Hematopoietic multipotent progenitor cell (in vitro differentiated cells): ENCODE measurements around the gene SLC7A4. TPM values are rescaled to one million over a fixed set of nuclear protein-coding genes. Genes with fewer than 3 reads are reported as not detected.

ENCODE experiments used
- DNase-seq, 3 donors: peaks; one replicate each; pipeline ENCODE4 v3.0.0-alpha.2; 2011 to 2015; ENCODE audit warnings: low read depth in 2 of 3, low spot score in 2 of 3
- total RNA-seq: library from RNA; depleted of rRNA; stranded (reverse); fragments of >200 nt; gene quantifications from one replicate; pipeline ENCODE4 v1.2.3, GENCODE V29; 2012

The SLC7A4 gene
- total RNA-seq, 1 donor: 0.81 TPM

DNA sequence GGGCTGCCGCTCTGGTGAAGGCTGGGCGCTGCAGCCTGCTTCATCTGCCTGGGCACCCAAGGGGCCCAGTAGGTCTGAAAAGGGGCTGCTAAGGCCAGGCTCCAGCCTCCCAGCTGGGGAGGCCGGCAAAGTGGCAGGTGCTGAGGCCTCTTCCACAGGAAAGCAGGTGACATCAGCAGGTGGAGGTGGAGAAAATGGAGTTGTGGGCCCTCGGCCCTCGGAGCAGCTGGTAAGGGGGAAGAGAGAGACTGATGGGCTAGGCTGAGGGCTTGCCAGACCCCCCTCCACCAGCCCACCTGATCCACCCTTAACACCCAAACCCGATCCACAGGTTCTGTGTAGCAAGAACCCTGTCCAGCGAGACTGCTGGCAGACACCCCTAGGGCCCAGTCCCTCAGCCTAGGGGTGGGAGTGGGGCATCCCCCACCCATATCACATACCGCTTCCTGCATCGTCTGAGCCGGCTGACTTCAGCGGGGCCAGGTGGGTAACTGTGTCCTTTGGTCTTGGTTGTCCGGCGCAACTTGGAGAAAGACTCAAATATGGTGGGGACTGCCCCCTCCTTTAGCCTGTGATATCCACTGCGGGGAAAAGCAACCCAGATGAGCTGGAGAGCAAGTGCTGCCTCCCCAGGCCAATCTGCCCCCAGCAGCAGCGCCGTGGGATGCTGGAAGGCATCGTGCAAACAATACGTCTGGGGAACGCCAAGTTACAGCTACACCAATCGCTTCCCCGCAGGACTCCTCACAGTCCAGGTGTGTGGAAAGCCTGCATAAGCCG is 32.0 kb downstream of the SLC7A4 start:
- no peak for DNase-seq

DNA sequence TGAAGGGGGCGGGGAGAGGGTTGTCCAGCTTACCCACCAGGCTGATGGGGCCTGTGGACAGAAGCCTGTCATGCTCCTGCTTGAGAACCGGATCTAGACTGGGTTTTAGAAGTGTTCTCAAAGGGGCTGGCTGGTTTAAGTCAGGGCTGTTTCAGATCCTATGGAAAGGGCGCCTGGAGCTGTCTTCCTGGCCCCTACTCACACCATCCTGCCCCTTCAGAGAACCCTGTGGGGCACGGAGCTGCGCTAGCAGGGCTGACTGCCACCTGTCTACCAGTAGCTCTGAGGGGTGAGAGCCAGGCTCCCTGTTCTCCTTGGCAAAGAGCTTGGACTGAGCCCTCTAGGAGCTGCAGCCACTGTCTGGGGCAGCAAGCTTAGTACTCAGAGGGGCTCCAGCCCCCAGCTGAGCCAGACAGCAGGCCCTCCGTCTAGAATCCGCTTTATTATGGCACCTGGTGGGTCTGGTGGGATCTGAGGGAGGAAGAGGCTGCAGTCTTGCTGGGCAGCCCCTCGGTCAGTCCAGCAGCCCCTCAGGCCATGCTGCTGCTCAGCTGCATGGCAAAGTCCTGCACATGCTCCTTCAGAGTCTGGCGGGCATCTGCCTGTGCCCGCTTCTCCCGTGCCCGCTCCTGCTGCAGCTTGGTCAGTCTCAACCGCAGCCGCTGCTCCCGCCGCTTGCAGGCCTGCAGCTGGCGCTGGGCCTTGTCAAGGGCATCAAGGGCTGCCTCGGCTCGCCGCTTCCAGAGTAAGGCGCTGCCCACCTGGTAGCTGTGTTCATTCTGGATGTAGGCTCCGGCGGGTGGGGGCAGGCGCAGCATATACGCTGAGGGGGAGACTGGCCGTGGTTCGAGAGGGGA is 32.8 kb downstream of the SLC7A4 start:
- no peak for DNase-seq

DNA sequence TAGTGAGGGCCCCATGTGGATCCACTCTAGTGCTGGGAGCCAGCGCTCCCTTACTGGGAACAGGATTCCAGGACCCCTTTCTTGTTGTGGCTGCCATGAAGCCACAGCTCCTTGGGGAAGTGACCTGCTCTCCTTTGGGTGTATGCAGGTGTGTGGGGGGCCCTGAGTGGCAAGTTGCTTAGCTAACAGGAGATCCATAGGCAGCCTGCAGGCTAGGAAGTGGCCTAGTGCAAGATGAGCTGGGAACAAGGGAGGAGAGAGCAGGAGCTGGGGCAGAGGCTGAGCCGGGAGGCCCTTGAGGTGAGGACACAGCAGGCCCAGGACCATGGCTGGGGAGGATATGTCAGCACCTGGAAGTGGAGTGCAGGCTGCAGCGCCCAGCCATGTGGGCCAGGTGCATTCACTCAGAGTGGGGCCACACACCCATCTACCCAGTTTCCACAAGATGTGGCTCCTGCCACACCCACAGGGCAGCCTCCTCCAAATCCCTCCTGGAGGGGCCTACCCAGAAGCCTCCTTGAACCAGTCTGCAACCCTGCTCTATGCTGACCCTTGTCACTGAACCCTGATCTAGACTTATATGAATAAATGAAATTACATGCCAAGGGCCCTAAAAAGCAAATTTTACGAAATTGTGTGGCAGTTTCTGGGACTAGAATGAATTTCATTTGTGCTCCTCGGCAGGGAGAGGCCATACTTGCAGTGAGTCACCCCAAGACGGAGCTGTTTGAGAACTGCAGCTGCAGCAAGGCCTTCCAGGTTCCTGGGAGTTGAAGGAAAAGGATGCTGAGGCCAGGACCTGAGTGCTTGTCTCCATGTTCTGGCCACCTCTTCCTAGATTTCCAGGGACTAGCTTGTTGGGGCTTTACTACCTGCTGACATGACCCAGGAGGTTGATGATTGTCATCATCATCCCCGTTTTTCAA is 33.7 kb downstream of the SLC7A4 start:
- DNase-seq: no peak

DNA sequence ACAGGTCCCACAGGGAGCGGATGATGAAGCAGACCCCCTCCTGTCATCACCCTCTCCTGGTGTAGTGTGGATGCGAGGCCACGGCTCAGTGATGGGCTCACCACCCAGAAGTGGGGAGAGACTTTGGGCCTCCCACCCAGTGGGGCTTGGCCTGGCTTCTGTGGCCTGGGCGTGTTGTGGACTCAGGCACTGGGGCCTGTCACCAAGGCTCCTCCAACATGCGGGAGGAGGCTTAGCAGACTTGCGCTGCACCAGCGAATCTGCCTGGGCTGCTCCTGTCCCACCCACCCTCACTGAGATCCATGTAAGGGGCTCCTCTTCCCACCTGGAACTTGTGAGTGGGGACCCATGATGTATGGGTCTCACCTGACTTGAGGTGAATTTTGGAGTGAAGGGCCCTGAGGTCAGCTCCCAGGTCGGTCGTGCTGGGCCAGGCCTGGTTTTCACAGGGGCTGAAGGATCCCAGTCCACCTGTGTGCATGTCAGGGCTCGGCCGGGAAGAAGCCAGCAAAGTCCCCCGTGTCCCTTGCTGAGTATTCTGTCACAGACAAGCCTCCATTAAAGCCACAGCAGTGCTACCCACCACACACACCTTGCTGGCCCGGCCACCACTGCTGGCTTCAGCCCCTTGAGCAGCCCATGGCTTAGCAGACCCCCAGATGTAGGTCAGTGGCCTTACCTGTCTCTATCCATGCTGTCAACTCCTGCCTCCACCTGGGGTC is 34.7 kb downstream of the SLC7A4 start:
- no peak for DNase-seq

DNA sequence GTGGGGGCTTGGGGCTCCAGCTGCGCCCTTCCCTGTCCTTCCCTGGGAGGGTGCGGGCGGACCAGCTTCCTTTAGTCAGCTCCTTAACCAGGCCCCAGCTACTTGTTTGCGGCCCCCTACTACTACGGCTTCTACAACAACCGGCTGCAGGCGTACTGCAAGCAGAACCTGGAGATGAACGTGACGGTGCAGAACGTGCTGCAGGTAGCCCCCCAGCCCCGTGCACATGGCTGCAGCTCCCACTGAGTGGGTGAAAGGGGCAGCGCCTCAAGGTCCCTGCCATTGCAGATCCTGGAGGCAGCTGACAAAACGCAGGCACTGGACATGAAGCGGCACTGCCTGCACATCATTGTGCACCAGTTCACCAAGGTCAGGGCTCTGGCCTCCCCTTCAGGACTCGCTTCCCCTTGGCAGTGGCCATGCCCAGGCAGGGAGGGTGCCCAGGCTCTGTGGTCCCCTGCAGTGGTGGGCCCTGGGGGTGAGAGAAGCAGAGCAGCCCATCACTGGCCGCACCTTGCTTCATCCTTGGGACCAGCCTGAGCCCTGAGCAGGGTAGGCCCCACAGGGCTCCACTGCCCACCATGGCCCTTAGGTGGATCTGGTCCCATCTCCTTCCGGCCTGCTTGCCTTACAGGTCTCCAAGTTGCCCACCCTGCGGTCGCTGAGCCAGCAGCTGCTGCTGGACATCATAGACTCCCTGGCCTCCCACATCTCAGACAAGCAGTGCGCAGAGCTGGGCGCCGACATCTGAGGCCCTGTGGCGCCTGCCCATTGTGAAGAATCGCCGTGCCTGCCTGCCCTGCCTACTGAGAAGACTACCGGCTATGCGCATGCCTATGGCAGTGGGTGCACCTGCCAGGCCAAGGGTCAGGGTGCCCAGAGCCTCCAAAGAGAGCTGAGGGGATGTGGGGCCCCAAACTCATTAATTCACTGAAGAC is 35.5 kb downstream of the SLC7A4 start:
- DNase-seq: no peak

DNA sequence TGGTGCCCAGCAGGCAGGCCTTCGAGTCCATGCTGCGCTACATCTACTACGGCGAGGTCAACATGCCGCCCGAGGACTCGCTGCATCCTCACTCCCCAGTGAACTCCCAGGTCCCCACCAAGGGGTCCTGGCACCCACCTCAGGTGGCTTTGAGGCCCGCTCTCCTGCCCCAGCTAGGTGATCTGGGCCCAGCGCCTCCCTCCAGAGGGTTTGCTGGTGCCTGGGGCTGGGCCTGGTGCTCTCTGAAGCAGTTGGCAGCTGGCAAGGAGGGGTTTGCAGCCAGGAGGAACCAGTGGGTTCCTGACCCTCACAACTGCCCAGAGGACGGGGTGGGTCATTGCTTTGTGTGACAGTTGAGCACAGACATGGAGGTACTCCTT is 36.3 kb downstream of the SLC7A4 start:
- DNase-seq: no peak

DNA sequence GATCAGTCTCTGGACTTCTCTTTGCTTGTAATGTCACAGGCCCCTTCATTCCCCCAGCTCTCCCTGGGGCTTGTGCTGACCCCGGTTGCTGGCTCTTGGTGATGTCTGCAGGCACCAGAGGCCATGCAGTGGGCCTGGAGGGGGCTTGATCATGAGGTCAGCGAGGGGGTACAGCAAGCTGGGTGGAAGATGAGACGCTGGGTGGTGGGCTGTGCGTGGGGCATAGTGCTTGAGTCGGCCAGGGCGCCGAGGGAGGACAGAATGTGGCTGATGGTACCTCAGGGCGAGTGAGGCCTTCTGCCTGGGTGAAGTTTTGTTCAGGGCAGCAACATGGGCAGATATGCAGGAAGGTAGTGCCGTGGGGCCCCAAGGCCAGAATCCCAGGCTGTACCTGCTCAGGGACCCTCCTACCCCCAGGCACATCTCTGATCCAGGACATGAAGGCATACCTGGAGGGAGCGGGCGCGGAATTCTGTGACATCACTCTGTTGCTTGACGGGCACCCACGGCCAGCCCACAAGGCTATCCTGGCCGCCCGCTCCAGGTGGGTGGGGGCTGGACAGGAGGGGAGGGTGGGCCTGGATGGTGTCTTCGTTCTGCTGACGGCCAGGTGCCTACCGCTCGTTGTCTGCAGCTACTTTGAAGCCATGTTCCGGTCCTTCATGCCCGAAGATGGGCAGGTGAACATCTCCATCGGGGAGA is 36.9 kb downstream of the SLC7A4 start:
- no peak for DNase-seq

DNA sequence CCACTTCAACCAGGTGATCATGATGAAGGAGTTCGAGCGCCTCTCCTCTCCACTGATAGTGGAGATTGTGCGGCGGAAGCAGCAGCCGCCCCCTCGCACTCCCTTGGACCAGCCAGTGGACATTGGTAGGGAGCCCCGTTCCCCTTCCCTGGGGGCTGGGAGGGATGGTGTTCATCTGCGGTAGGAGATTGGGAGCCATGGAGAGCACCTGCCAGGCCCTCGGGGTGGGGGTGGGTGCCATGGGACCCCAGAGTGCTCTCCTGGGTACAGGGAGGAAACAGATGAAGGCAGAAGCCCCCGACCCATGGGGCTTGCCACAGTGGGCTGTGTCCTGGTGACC is 37.5 kb downstream of the SLC7A4 start:
- DNase-seq: no peak

DNA sequence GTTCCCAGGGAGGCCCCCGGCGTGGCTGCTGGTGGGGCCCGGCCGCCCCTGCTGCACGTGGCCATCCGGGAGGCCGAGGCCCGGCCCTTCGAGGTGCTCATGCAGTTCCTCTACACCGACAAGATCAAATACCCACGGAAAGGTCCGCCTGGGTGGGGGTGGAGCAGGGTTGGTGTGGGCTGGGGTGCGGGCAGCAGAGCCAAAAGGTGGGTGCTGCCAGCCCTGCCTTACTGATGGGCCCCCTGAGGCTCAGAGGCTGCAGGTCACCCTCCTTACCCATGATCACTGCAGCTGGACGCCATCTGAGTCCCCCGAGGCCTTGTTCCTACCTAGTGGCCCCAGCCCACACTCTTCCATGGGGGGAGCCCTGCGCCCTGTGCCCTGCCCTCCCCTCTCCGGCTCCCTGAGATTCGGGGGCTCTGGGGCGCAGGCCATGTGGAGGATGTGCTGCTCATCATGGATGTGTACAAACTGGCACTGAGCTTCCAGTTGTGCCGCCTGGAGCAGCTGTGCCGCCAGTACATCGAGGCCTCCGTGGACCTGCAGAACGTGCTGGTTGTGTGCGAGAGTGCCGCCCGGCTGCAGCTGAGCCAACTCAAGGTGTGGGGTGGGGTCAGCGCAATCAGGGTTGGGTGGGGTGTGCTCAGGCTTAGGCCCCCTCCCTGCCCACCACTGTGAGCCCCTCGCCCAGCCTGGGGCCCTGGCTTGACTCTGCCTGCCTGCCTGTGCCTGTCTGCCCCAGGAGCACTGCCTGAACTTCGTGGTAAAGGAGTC is 38.0 kb downstream of the SLC7A4 start:
- DNase-seq: no peak

DNA sequence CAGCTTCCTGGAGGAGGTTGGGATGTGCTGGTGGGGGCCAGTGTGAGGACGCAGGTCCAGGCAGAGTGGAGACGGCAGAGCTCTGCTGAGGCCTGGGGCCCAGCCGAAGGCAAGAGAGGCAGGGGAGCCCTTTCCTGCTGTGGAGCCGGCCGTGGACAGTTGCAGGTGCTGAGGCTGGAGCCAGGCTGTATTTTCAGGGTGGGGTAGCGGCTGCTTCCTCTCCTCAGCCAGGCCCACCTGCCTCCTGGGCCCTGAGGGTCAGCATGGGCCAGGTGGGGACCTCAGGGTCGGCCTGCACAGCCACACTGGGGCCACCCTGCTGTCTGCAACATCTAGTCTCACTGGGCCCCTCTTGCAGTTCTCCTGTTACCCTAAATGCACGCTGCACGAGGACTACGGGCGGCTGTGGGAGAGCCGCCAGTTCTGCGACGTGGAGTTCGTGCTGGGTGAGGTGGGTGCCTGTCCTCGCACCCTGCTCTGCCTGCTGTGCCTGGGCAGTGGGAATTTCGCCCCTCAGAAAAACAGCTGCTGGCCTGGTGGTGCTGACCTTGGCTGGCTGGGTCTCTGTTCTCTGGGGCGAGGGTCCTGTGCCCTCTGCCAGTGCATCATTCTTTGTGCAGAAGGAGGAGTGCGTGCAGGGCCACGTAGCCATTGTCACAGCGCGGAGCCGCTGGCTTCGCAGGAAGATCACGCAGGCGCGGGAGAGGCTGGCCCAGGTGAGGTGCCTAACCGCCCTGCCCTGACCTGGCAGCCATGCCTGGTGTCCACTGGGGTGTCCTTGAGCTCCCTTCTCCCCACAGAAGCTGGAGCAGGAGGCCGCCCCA is 38.8 kb downstream of the SLC7A4 start:
- DNase-seq: no peak

DNA sequence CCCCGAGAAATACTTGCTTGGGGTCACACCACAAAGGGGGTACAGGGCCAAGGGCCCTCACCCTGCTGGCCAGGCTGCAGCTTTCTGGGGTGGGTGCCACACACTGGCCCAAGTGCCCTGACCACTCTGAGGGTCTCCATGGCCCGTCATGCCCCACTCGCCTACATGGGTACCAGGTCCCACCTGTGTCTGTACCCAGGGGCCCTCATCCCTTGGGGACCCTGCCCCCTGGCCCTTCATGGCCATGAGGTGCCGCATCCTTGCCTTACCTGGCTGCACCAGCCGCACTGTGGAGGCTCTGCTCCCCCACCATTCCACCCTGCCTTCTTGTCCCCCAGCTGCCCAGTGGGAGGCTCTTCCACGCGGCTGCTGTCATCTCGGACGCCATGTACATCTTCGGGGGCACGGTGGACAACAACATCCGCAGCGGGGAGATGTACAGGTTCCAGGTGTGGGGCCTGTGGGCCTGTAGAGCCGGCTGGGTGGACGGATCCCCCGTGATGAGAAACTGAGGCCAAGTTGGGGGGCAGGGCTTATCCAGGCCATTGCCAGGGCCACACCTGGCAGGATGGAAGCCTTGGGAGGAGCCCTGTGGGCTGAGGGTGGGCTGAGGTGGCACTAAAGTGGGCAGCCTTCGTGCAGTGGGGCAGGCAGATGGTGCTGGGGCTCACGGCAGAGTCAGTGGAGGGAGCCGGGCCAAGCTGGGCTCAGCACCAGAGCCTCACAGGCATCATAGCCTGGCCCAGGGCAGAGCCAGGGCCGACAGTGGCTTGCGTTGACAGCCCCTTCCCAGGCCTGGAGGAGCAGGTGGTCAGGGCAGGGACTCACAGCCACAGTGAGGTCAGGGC is 39.7 kb downstream of the SLC7A4 start:
- no peak for DNase-seq

DNA sequence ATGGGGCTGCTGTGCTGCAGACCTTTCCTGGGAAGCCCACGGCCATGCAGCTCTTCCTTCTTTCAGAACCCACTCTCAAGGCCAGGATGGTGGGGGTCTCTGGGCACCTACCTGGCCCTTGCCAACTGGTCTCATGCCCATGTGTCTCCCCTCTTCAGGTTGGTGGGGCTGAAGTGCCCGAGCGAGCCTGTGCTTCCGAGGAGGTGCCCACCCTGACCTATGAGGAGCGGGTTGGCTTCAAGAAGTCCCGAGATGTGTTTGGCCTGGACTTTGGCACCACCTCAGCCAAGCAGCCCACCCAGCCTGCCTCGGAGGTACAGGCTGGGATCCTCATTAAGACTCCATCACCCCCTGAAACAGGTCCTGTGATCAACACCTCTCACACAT is 40.3 kb downstream of the SLC7A4 start:
- no peak for DNase-seq

DNA sequence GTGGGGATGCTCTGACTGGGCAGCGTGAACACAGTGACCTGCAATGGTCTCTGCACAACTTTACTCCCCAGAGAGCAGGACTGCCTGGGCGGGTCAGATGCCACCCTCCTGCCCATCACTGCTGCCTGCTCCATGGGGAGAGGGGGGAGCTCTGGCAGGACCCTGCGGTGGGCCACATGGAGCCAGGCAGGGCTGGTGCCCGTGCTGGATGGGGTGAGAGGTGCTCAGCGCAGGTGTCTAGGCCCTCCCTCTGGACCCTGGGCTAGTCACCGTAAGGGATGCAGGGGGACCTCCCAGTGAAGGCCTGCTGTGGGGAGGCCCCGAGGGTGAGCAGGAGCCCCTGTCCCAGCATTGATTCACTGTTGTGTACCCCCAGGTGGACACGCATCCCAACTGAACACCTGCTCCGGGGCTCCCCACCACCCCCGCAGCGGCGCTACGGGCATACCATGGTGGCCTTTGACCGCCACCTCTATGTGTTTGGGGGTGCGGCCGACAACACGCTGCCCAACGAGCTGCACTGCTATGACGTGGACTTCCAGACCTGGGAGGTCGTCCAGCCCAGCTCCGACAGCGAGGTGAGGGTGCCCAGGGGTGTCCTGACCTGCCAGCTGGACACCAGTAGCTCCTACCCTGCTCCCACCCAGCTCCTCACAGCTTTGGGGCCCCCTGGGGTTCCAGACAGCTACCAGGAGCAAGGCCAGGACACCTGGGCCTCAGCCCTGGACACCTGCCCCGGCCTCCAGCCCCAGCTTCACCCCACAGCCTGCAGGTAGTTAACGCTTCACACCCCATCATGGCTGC is 40.9 kb downstream of the SLC7A4 start:
- no peak for DNase-seq

DNA sequence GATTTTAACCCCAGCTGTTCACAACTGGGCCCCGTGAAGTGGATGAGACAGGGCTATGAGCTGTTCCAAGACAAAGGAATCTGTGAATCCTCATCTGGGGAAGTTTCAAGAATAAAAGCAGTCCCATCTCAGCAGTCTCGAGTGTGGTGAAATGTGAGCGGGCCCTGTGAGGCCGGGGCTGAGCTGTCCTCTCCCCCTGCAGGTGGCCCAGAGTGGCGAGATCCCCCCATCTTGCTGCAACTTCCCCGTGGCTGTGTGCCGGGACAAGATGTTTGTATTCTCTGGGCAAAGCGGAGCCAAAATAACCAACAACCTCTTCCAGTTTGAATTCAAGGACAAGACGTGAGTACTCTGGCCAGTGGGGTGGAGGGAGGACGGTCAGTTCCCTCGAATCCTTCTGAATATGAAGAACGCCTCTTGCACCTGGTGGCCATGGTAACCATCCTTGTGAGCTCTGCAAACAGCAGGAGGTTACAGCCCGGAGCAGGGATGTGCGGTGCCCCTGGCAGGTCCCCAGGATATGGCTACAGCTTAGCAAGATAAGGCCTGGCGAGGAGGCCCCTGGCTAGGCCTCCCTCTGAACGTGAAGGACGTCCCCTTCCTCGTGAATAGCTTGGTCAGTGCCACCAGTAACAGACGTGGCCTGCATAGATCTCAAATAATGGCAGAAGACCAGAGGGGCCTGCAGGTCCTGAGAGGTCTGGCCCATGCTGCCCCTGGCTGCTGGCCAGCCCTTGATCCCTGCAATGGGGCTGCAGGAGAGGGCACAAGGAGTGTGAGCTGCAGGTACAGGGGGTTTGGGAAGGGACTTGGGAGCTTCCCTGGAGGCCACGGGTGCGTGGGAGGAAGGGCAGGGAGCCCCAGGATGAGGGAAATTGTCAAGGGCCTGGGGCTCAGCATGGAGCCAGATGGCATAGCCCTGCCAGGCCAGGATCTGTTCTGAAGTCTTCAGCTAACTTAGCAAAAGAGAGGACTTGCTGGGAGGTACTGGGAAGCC is 41.9 kb downstream of the SLC7A4 start:
- DNase-seq: no peak
